GM19372 (cell line): ENCODE measurements around the gene GGT7.

Experiments used
- ATAC-seq: cut with Tn5 transposase; IDR thresholded peaks from one replicate; pipeline ENCODE4 v1.9.1; 2021; ENCODE audit warnings: mild to moderate bottlenecking, low read depth, moderate library complexity; ENCODE audit not compliant: unreplicated experiment

GGT7 gene

DNA sequence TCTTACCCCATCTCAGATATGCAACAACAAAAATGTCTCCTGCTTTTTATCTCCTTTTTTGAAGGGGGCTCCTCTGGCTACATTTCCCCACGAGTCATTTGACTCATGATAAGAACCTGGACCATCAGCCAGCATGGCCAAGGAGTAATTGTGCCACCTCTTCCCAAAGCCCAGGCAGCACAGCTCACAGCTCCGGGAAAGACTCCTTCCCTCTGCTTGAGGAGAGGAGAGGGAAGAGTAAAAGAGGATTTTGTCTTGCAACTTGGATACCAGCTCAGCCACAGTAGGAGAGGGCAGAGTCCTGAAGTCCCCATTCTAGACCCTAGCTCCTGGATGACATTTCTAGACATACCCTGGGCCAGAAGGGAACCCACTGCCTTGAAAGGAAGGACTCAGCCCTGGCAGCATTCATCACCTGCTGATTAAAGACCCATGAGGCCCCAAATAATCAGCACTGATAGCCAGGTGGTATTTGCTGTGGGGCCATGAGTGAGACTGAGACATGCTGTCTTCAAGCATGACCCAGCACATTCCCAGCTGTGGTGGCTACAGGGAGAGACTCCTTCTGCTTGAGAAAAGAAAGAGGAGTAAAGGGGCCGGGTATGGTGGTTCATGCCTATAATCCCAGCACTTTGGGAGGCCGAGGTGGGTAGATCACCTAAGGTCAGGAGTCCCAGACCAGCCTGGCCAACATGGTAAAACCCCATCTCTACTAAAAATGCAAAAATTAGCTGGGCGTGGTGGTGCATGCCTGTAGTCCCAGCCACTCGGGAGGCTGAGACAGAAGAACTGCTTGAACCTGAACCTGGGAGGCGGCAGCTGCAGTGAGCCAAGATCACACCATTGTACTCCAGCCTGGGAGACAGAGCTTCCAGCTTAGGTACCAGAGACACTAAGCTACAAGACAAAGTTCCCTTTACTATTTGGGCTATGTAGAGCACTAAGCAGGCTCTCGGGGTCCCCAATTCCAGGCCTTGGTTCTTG is 75.4 kb downstream of the GGT7 start:
- no peak for ATAC-seq
